HG03354 (cell line): ENCODE results near the gene PACS2.

ENCODE experiments used
- ATAC-seq: cut with Tn5 transposase; IDR thresholded peaks from one replicate; pipeline ENCODE4 v1.9.1; 2021; ENCODE audit warnings: mild to moderate bottlenecking; ENCODE audit not compliant: unreplicated experiment, poor library complexity, severe bottlenecking

The PACS2 gene

DNA sequence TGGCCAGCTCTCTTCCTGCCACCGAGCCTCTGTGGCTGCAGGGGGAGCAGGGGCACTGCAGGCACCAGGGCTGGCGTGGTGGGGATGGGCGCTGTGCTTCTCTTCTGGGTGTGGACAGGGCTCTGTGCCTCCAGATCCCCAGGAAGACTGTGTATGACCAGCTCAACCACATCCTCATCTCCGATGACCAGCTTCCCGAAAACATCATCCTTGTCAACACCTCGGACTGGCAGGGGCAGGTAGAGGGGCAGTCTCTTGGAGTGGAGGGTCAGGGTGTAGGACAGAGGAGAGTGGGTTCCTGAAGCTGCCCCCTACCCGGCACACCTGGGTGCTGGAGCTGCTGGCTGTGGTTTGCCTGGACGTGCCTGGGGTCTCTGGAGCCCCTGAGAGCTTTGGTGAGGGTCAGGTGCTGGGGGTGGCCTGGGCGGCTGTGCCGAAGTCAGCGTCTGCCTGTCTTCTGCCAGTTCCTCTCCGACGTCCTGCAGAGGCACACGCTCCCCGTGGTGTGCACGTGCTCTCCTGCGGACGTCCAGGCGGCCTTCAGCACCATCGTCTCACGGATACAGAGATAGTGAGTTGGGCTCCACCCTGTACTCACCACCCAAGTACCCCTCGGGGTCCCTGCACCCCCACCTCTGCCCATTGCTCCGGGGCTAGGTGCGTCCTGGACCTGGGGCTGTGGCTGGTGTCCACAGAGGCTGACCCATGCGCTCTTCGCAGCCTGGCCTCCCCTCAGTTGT lies 68.0 kb downstream of the PACS2 start:
- no peak for ATAC-seq

- ATAC-seq, result no peak
These were observed 68.7 kb downstream of the PACS2 start for GRCh38 chr14:105383083-105383730.

DNA sequence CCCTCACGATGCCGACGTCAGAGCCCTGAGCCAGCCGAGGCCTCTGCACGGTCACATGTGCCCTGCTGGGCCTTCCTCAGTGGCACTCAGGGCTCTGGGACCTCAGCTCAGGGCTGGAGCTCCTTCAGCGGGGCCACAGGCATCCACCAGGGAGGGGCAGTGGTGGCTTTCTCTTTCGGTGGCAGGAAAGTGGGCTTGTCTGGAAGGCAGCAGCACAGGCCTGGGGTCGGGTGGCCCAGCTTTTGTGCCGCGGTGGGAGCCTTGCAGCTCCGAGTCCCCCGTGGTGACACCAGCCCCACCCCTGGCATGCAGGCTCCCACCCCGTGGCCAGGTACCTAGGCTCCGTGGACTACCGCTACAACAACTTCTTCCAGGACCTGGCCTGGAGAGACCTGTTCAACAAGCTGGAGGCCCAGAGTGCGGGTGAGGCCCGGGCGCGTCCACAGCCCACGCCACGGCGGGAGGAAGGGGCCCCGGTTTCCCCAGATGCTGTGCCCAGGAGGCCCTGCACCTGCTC lies 69.6 kb downstream of the PACS2 start:
- no peak for ATAC-seq

- no peak for ATAC-seq
These were observed 70.2 kb downstream of the PACS2 start for GRCh38 chr14:105384605-105385321.

GRCh38 chr14:105385322-105385637 lies 70.7 kb downstream of the PACS2 start:
- no peak for ATAC-seq

GRCh38 chr14:105385698-105386365 lies 71.3 kb downstream of the PACS2 start:
- no peak for ATAC-seq

DNA sequence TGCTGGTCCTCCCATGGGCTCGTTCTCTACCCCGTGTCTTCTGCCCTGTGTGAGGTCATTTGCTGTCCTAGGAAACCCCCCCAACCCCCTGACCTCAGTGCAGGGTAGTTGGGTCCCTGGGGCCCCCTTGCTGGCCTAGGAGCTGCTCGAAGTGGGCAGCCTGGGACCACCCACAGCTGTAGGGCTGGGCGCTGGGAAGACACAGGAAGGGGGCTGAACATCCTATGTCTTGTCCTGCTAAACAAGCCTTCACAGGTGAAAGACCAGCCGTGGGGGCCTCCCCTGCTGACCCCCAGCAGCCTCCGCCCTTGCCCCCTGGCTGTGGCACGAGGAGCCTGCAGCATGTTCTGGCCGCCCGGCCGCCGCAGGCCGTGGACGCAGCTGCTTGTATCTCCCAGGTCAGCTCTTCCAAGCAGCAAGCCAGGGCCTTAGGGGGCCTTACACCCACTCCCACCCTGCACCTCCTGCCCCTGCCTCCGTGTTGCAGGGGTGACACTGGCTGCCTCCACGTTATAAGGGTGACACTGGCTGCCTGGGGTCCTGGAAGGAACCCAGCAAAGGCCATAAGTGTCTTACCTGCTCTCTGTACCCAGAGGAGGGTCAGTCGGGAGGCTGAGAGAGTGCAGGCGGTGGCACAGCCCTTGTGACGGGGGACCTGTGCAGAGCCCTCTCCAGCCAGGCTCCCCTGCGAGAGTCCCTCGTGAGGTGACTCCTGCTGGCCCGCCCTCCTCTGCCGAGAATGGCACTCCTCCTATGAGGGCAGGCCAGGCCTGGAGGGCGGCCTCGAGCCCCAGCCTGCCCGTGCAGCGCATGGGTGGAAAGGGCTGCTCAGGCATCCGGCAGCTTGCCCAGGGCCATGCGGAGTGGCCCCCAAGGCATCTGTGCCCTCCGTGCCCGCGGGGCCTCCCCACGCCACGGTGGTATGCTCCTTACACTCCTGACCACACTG lies 72.3 kb downstream of the PACS2 start:
- ATAC-seq, result no peak

DNA sequence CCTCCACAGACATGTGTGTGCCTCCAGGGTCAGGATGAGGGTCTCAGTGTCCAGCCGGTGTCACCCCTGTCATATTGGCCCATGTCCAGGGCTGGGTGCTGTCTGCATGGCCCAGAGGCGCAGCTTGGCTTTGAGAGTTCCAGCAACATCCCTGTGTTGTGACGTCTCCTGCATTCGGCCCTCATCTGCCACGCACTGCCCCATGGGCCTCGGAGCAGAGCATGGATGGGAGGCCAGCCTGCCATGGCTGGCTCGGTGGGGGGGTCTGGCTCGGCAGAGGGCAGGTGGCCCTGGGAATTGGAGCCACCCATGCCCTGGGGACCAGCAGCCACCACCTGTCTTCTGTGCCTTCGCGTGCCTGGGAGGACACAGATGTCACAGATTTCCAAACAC lies 73.0 kb downstream of the PACS2 start:
- no peak for ATAC-seq

- no peak for ATAC-seq
These were observed 73.8 kb downstream of the PACS2 start for GRCh38 chr14:105388110-105388951.

- no peak for ATAC-seq
These were observed 74.4 kb downstream of the PACS2 start for GRCh38 chr14:105388976-105389375.

DNA sequence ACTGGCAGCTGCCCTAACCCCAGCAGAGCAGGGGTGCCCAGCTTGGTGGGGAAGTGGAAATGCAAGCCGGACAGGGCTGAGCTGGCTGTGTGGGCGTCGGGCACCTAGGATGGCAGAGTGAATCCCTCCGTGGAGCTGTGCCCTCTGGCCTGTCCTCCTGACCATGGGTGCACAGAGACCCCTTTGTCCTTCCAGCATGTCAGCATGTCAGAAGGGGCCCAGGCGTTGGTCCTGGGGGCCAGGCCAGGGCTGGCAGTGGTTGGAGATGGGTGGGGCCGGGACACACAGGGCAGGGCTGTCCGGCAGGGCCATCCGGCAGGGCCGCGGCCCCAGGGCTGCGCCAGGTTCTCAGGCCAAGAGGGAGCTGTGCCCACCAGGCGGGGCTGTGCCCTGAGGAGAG lies 75.0 kb downstream of the PACS2 start:
- ATAC-seq, result no peak

DNA sequence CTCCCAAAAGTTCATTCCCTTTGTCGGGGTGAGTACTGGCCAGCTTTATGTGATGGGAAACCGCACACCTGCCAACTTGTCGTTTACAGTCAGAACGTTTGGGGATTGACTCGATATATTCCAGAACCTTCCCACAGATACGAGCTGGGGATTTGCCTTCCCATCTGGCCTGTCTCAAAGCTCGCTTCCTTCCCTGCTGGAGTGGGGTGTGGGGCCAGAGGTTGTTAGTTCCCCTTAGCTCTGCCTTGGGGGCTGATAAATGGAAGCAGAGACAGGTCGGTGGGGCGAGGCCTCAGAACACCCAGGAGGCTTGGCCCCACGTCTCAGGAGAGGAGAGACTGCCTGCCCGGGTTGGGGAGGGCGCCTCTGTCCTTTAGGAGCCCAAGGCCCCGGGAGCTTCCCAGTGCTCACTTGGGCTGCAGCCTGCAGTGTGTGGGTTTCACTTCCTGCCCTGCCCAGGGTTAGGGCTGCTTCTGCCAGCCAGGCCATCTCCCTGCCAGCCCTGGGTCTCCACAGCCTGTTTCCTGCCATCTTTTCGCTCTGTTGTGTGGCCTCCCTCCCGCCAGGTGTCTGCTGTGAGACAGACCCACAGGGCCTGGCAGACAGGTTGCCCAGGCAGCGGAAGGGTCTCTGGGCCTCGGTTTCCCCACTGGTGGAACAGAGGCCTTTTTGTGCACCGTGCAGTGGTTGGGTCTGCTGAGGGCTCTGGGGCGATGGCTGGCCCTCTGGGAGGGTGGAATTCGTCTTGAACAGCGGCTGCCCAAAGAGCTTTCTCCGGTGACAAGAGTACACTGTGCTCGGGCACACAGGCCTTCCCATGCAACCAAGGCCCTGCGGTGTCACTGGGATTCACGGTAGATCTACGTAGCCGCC lies 75.7 kb downstream of the PACS2 start:
- ATAC-seq, result no peak

DNA sequence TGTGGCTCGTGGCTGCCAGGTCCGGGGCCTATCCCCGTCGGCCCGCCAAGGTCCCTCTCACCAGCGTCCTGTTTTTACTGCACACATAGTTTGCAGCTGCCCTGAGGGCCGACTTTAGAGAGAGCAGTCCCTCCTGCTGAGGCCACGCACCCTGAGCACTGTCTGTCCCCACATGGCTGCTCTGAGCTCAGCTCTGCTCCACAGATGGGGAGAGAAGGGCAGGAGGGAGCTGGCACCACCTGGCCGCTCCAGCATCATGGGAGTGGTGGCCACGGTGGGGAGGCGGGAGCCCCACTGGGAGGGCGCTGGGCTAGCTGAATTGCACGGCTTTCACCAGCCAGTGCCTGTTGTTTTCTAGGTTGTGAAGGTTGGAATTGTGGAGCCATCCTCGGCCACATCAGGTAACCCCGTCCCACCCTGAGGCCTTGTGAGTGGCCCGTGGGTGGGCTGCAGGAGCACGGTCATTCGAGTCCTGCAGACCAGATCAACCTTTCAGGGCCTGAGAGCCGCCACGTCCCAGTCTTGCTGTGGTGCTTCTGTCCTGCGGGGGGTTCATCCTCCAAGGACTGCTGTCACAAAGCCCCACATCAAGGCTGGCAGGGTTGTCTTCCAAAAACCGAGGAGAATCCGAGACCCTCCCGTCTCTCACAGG lies 76.4 kb downstream of the PACS2 start:
- no peak for ATAC-seq

GRCh38 chr14:105391541-105391940 lies 77.0 kb downstream of the PACS2 start:
- ATAC-seq, result no peak

- no peak for ATAC-seq
These were observed 77.9 kb downstream of the PACS2 start for GRCh38 chr14:105392131-105393090.

DNA sequence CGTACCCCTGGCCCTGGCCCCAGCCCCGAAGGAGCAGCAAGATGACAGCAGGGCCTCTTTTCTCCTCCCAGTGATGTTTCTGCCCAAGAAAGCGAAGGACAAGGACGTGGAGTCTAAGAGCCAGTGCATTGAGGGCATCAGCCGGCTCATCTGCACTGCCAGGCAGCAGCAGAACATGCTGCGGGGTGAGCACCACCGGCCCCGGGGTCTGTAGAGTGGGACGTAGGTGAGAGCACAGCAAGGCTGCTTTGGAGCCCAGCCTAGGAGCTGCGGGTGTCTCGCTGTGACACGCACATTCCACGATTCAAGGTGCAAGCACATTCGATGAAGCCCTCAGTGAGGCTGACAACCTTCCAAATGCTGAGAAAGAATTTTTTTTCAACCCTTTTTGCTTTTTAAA lies 78.6 kb downstream of the PACS2 start:
- no peak for ATAC-seq
